HEK293 (cell line): ENCODE data around the gene MYL10.

Experiments
- CTCF ChIA-PET: fragments of 350-600 bp; formaldehyde crosslinking; extraction: SDS; loops from one replicate; lab custom pipeline; 2021; ENCODE audit warnings: antibody characterized with exemption; lab: Yijun Ruan, JAX
- POLR2A ChIA-PET: fragments of 300-600 bp; formaldehyde crosslinking; extraction: SDS; loops from one replicate; lab custom pipeline; 2020; ENCODE audit warnings: antibody characterized with exemption, inconsistent platforms; lab: Yijun Ruan, JAX
- H3K27ac ChIP-seq: fragments of 200-500 bp; sonication (Bioruptor generic); 2 replicates; pipeline ENCODE4 v1.5.1; 2014; ENCODE audit warnings: low read depth, low read length, control low read depth, inconsistent platforms; ENCODE audit errors: extremely low read depth
- H3K36me3 ChIP-seq, 2 experiments: fragments of 200-500 bp in 1 of 2; sonication (Bioruptor generic) in 1 of 2; 1 replicate in 1 of 2; 2 replicates in 1 of 2; pipeline ENCODE4 v1.5.1; 2014 to 2017; ENCODE audit warnings: inconsistent platforms in 2 of 2, low read length in 2 of 2; ENCODE audit not compliant: control insufficient read depth in 2 of 2, insufficient read depth in 1 of 2
- H3K4me1 ChIP-seq: fragments of 200-500 bp; sonication (Bioruptor generic); 2 replicates; pipeline ENCODE4 v1.5.1; 2014; ENCODE audit warnings: mild to moderate bottlenecking, low read length, inconsistent platforms; ENCODE audit not compliant: control insufficient read depth, insufficient read depth
- H3K4me3 ChIP-seq: 2 replicates; pipeline ENCODE4 v1.5.1; 2011; ENCODE audit warnings: low read depth, mild to moderate bottlenecking, control low read depth, low read length, moderate library complexity
- H3K9me3 ChIP-seq: fragments of 200-500 bp; sonication (Bioruptor generic); 2 replicates; pipeline ENCODE4 v1.5.1; 2014; ENCODE audit warnings: low read depth, low read length, inconsistent platforms; ENCODE audit not compliant: control insufficient read depth, insufficient read depth
- KLF8 ChIP-seq: fragments of 450-650 bp; formaldehyde crosslinking; IDR thresholded peaks from 2 replicates; pipeline ENCODE4 v1.5.1; 2016; ENCODE audit warnings: missing biosample characterization, missing genetic modification characterization
- OSR2 ChIP-seq: fragments of 450-650 bp; formaldehyde crosslinking; IDR thresholded peaks from 2 replicates; pipeline ENCODE4 v1.5.1; 2016; ENCODE audit warnings: missing biosample characterization, missing genetic modification characterization
- SALL2 ChIP-seq: fragments of 450-650 bp; formaldehyde crosslinking; IDR thresholded peaks from 2 replicates; pipeline ENCODE4 v1.5.0; 2017; ENCODE audit warnings: missing biosample characterization, mild to moderate bottlenecking, missing genetic modification characterization, borderline replicate concordance
- ZNF114 ChIP-seq: fragments of 450-650 bp; formaldehyde crosslinking; IDR thresholded peaks from 2 replicates; pipeline ENCODE4 v1.5.0; 2017; ENCODE audit warnings: missing biosample characterization, missing genetic modification characterization
- ZNF292 ChIP-seq: fragments of 450-650 bp; formaldehyde crosslinking; IDR thresholded peaks from 2 replicates; pipeline ENCODE4 v1.5.1; 2016; ENCODE audit warnings: low read depth, missing biosample characterization, missing genetic modification characterization, borderline replicate concordance
- ZNF354C ChIP-seq: fragments of 450-650 bp; formaldehyde crosslinking; IDR thresholded peaks from 2 replicates; pipeline ENCODE4 v1.5.1; 2016; ENCODE audit warnings: missing biosample characterization, missing genetic modification characterization, low read depth, borderline replicate concordance
- ZNF416 ChIP-seq: fragments of 450-650 bp; formaldehyde crosslinking; IDR thresholded peaks from 2 replicates; pipeline ENCODE4 v1.5.1; 2016; ENCODE audit warnings: missing biosample characterization, missing genetic modification characterization
- ZNF521 ChIP-seq: fragments of 450-650 bp; formaldehyde crosslinking; IDR thresholded peaks from 2 replicates; pipeline ENCODE4 v1.5.1; 2017; ENCODE audit warnings: missing biosample characterization, mild to moderate bottlenecking, missing genetic modification characterization
- ZNF558 ChIP-seq: fragments of 450-650 bp; formaldehyde crosslinking; IDR thresholded peaks from 2 replicates; pipeline ENCODE4 v1.5.1; 2016; ENCODE audit warnings: missing biosample characterization, missing genetic modification characterization
- ZNF571 ChIP-seq: fragments of 450-650 bp; formaldehyde crosslinking; IDR thresholded peaks from 2 replicates; pipeline ENCODE4 v1.5.0; 2017; ENCODE audit warnings: missing biosample characterization, missing genetic modification characterization
- ZNF580 ChIP-seq: fragments of 450-650 bp; formaldehyde crosslinking; IDR thresholded peaks from 2 replicates; pipeline ENCODE4 v1.5.1; 2016; ENCODE audit warnings: missing biosample characterization, missing genetic modification characterization
- ZSCAN16 ChIP-seq: fragments of 450-650 bp; formaldehyde crosslinking; IDR thresholded peaks from 2 replicates; pipeline ENCODE4 v1.5.1; 2016; ENCODE audit warnings: missing biosample characterization, missing genetic modification characterization
- ZSCAN18 ChIP-seq: fragments of 450-650 bp; formaldehyde crosslinking; IDR thresholded peaks from 2 replicates; pipeline ENCODE4 v1.5.1; 2016; ENCODE audit warnings: missing biosample characterization, missing genetic modification characterization

Gene MYL10

GRCh38 chr7:101664436-101664835 is 35.3 kb upstream of the MYL10 start:
- Histone ChIP-seq H3K4me3 (no peak overlapping the region), H3K27ac (no peak overlapping the region), H3K4me1 (no peaks in the 10 kb centered on the region), H3K9me3 (no peaks in the 10 kb centered on the region), H3K36me3 (no peaks in the 10 kb centered on the region)
- no peak for TF ChIP-seq ZNF114 (tag by site-specific recombination)
- CTCF ChIA-PET: no interaction called here
- POLR2A ChIA-PET: no interaction called here

GRCh38 chr7:101663747-101664146 is 34.7 kb upstream of the MYL10 start:
- Histone ChIP-seq H3K36me3 (no peaks in the 10 kb centered on the region), H3K9me3 (no peaks in the 10 kb centered on the region), H3K27ac (no peak overlapping the region), H3K4me1 (no peaks in the 10 kb centered on the region), H3K4me3 (no peak overlapping the region)
- POLR2A ChIA-PET: no interaction called here
- CTCF ChIA-PET: no interaction called here
- no peak for TF ChIP-seq ZNF558 (tag by site-specific recombination)
- TF ChIP-seq OSR2 (tag by site-specific recombination): no peak
- no peak for TF ChIP-seq KLF8

- Histone ChIP-seq H3K27ac (no peak overlapping the region), H3K4me3 (no peak overlapping the region)
- CTCF ChIA-PET: no interaction called here
- TF ChIP-seq ZSCAN16 (tag by site-specific recombination): peak; percentile 99
- TF ChIP-seq SALL2 (tag by site-specific recombination): no peak
- TF ChIP-seq, all 188 proteins: peak for 1
- H3K4me1 ChIP-seq: no peaks in the 10 kb centered on the region
- H3K9me3 ChIP-seq: no peaks in the 10 kb centered on the region
- POLR2A ChIA-PET: no interaction called here
- H3K36me3 ChIP-seq: no peaks in the 10 kb centered on the region
Measured at GRCh38 chr7:101662447-101662998, 33.4 kb upstream of the MYL10 start.

GRCh38 chr7:101659706-101660105 is 30.6 kb upstream of the MYL10 start:
- H3K9me3 ChIP-seq: no peaks in the 10 kb centered on the region
- H3K4me3 ChIP-seq: no peak overlapping the region
- POLR2A ChIA-PET: no interaction called here
- no peak overlapping the region for H3K27ac ChIP-seq
- H3K36me3 ChIP-seq: no peaks in the 10 kb centered on the region
- H3K4me1 ChIP-seq: no peaks in the 10 kb centered on the region
- CTCF ChIA-PET: interaction anchor here (0.7 kb wide), 1 partner anchor 160 kb away, joined by 3 read pairs; no protein-coding TSS in a partner anchor
- TF ChIP-seq ZNF292 (no peak), ZNF114 (tag by site-specific recombination) (no peak), ZSCAN18 (tag by site-specific recombination) (no peak), ZNF354C (tag by site-specific recombination) (no peak), ZNF521 (tag by site-specific recombination) (no peak)

GRCh38 chr7:101657171-101657570 is 28.1 kb upstream of the MYL10 start:
- H3K36me3 ChIP-seq: no peaks in the 10 kb centered on the region
- CTCF ChIA-PET: interaction anchor here (1.1 kb wide), 1 partner anchor 580 kb away, joined by 4 read pairs; no protein-coding TSS in a partner anchor

More at GRCh38 chr7:101657171-101657570, 28.1 kb upstream of the MYL10 start:
- Histone ChIP-seq H3K4me3 (no peak overlapping the region), H3K9me3 (no peaks in the 10 kb centered on the region), H3K4me1 (no peaks in the 10 kb centered on the region), H3K27ac (no peak overlapping the region)
- POLR2A ChIA-PET: no interaction called here
- TF ChIP-seq ZNF416 (tag by site-specific recombination) (no peak), ZNF580 (tag by site-specific recombination) (peak; percentile 46; the same call in 1 of the 2 replicates), ZNF571 (tag by site-specific recombination) (no peak)
- TF ChIP-seq, all 188 proteins: peak for 1
